GM19025 (cell line): ENCODE results near the gene AKT1S1.
A peak's percentile ranks its signal among the peaks of the same experiment; 100 is the strongest.

Experiments
- ATAC-seq: cut with Tn5 transposase; IDR thresholded peaks from one replicate; pipeline ENCODE4 v1.9.1; 2021; ENCODE audit warnings: mild to moderate bottlenecking, low read depth, moderate library complexity; ENCODE audit not compliant: unreplicated experiment

Gene AKT1S1

GRCh38 chr19:49856574-49857021, 20.6 kb downstream of the AKT1S1 start:
- no peak for ATAC-seq

- no peak for ATAC-seq
Observed at GRCh38 chr19:49855676-49856573, 21.2 kb downstream of the AKT1S1 start.

GRCh38 chr19:49855277-49855675, 21.9 kb downstream of the AKT1S1 start:
- ATAC-seq, result no peak

GRCh38 chr19:49854378-49855263, 22.5 kb downstream of the AKT1S1 start:
- ATAC-seq, result no peak

GRCh38 chr19:49853852-49854377, 23.2 kb downstream of the AKT1S1 start:
- no peak for ATAC-seq

- no peak for ATAC-seq
Observed at GRCh38 chr19:49852631-49853126, 24.5 kb downstream of the AKT1S1 start.

GRCh38 chr19:49851456-49852259, 25.5 kb downstream of the AKT1S1 start:
- ATAC-seq, result peak; percentile 7

- ATAC-seq, result peak; percentile 69
Observed at GRCh38 chr19:49850487-49851342, 26.4 kb downstream of the AKT1S1 start, which contains the start of gene PTOV1. Gene PTOV1, plus strand, starts transcription at chr19:49851159.

- ATAC-seq, result no peak
Observed at GRCh38 chr19:49850221-49850486, 27.0 kb downstream of the AKT1S1 start.

- ATAC-seq, result no peak
Observed at GRCh38 chr19:49849433-49850220, 27.5 kb downstream of the AKT1S1 start.

GRCh38 chr19:49848938-49849337, 28.2 kb downstream of the AKT1S1 start:
- ATAC-seq, result no peak

- ATAC-seq, result no peak
Observed at GRCh38 chr19:49847731-49848696, 29.1 kb downstream of the AKT1S1 start.

GRCh38 chr19:49846408-49846807, 30.7 kb downstream of the AKT1S1 start:
- no peak for ATAC-seq

- no peak for ATAC-seq
Observed at GRCh38 chr19:49845414-49845813, 31.7 kb downstream of the AKT1S1 start.

- no peak for ATAC-seq
Observed at GRCh38 chr19:49844138-49845095, 32.7 kb downstream of the AKT1S1 start.

- no peak for ATAC-seq
Observed at GRCh38 chr19:49843265-49843664, 33.9 kb downstream of the AKT1S1 start.
